ENCODE data around the gene TMEM203.

- TF ChIP-seq ZBTB39 (CRISPR knock-in tag; IDR thresholded peaks at IDR 0.05) (no peak), KLF11 (CRISPR knock-in tag; IDR thresholded peaks at IDR 0.05) (no peak), ZNF10 (CRISPR knock-in tag; IDR thresholded peaks at IDR 0.05; ENCODE audit: borderline replicate concordance, low read depth) (no peak)
Measured at GRCh38 chr9:137173796-137174664, 31.4 kb downstream of the TMEM203 start.
